ENCODE data around the gene RAPGEF4.
"Not testable (repeated sequence)": the region's sequence is repeated elsewhere in the genome, so short reads cannot be mapped to it uniquely, and the experiment has no call there.

RAPGEF4 gene

DNA sequence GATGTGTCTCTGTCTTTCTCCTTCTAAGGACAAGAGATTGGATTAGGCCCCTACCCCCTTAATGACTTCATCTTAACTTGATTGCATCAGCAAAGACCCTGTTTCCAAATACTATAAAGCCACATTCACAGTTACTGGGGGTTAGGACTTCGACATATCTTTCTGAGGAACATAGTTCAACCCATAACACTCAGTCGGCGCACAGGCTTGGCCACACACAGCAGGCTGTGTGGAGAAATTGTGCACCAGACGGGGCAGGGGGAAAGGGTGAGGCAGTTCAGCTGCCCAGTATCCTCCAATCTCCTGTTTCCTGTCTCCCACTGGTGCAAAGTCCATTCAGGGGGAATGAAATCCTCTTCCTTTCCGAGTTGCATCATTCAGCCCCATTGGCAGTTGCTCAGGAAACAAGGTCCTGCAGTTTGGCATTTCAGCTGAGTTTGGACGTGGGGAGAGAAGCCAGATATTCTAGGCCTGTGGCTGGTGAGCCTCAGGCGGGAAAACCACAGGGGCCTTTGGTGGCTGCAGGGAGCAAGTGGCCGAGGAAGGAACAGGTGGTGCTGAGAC lies 9.4 kb upstream of the RAPGEF4 start:
- no peak for DNase-seq (ENCODE audit: low read depth, low spot score)

DNA sequence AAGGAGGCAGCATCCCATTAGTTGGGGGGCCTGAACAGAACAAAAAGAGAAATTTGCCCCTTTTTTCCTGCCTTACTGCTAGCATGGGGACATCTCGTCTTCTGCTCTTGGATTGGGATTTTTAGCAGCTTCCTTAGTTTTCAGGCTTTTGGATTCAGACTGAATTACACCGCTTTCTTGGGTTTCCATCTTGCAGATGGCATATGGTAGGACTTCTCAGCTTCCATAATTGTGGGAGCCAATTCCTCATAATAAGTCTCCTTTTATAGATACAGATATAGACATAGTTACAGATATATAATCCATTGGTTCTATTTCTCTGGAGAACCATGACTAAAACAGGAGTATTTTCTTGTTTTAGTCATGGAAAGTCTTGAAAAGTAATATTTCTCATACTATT lies 5.2 kb upstream of the RAPGEF4 start:
- DNase-seq (ENCODE audit: low read depth, low spot score) = no peak

DNA sequence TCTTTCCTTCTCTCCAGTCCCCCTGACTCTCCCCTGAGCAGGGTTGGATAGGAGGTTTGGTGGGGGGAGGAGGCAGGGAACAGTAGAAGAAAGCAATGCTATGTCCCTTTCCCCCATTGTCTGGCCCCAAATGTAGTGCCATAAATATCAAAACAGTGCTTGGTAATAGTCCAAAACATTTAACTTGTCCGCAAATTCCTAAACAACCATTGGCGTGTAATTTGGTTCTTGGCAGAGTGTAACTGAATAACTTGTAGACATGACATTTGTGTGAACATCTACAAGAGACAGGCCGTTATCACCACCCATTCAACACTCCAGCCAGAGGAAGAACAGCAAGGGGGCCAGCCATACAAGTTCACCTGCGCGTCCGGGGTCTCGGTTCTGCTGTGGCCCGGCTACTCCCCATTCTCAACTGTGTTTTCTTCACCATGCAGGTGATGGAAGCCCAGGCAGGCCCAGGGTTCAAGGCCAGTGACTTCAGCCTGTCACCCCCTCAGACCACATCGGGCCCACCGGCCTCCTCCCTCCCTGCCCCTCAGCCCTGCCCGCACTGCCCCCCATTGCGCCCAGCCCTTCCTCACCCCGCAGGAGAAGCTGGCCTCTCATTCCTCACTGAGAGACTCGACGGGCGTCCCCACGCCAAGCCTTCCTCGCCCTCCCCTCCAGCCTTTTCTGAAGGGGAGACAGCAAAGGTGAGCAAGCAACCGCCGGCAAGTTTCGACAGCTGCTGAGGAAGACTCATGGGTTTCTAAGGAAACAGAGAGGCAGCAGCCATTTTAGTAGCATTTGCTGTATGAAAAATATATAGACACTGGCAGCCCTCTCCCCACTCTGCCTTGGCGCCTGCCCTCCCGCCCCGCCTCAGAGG lies 699 bp upstream of the RAPGEF4 start:
- DNase-seq (ENCODE audit: low read depth, low spot score) = no peak

DNA sequence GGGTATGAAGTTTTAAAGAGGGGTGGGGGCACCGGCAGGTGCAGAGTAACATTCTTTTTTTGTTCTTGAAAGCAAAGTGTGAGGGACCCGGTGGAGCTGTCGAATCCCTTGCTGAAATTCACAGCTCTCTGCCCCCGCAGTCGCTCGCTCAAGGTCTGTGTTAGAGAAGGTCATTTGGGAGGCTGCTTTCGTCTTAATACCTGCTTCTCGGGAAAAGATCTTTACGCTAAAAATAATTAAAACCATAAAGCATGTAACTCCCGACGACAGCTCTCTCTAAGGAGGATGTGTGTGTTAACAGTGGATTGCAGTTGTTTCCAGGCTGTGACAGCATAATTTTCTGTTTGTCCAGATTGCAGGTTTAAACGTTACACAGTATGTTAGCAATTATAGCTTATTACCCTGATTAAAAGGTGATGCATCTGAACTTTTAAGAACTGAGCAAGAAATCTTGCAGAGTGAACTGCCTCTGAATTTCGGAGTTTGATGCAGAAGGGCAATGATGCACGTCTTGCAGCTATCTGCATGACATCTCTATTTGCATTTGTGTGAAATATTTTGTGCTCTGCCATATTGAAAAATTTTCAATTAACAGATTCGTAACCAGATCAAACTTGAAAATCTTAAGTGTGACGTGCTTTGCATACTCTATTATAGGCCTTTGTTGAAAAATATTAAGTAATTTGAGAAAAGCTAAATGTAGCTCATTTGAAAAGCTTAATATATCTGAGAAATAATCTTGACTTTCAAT lies 954 bp downstream of the RAPGEF4 start:
- no peak for DNase-seq (ENCODE audit: low read depth, low spot score)

DNA sequence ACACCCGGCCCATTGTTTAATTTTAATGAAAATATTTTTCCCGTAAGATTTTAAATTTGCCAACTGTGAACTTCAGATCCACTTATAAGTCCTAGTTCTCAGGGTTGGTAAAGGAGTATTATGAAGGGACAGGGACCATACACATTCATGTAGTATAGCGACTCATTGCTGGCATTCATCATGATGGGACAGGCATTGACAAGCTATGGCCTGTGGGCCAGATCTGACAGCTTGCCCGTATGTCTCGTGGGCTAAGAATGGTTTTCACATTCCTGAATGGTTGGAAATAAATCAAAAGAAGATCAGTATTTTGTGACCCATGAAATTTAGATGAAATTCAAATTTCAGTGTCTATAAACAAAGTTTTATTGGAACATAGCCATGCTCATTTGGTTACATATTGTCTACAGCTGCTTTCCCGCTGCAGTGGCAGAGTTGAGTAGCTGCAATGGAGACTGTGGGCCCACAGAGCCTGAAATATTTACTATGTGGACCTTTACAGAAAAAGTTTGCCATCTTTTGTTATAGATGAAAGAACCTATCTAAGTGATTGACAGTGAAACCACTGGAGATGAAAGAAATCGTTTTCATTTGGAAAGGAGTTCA lies 4.1 kb downstream of the RAPGEF4 start:
- DNase-seq (ENCODE audit: low read depth, low spot score) = no peak

DNA sequence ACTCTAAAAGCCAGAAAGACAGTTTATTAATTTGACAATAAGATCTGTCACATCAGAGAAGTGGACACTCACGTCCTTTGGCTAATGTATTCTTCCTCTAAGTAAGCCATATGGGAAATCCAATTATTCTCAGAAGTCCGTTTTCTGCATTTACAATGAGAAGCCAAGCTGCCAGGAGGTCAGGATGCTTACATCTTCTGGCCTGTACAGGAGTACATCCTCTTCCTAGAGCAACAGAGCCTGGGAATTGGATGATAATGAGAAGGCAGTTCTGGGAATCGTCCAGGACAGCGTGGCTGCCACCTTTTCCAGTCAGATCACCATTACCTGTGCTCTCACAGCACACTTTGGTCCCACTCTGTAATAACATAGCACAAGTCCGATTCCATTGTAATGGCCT lies 5.2 kb downstream of the RAPGEF4 start:
- DNase-seq (ENCODE audit: low read depth, low spot score) = no peak

DNA sequence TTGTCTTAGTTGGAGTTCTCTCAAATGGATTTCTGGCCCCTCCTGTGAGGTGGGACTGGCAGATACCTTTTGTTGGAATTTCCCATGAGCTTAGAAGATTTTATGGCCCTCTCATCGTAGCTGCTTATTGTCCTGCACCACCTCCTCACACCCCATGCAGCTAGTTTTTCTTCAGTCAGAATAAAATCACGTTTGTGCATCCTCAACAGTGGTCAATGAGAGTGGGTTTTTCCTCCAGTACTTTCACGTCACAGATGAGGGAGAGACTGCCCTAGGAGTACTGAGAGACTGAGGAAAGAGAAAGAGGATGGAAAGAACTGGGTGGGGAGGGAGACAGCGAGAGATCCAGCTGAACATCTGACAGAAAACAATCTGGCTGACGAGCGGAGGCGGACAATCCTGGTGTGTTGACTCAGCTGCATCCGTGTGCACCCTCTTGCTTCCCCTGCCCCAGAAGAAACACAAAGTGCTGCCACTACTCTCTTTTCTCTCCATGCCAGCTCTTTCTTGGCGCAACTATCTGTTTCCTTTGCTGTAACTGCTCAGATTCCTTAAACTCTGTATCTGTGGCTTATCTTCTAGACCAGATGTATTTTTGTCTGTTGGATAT lies 7.4 kb downstream of the RAPGEF4 start:
- DNase-seq (ENCODE audit: low read depth, low spot score) = no peak

DNA sequence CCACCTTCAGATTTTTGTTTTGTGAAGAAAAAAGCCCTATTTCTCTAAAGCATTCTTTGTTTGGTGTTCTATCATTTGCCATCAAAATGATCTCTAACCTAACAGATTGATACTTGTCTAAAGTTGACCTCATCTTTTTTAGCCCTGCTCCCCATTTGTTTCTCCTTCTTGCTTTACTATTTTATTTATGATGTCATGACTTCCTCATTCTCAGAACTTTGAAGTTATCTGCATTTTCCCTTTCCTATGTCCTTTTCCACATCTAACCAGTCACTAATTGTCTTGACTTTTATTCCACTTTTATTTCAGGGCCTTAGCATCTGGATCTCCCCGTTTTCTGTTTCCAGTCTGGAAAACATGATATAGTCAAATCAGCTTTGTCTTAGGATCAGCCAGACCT lies 8.3 kb downstream of the RAPGEF4 start:
- no peak for DNase-seq (ENCODE audit: low read depth, low spot score)

DNA sequence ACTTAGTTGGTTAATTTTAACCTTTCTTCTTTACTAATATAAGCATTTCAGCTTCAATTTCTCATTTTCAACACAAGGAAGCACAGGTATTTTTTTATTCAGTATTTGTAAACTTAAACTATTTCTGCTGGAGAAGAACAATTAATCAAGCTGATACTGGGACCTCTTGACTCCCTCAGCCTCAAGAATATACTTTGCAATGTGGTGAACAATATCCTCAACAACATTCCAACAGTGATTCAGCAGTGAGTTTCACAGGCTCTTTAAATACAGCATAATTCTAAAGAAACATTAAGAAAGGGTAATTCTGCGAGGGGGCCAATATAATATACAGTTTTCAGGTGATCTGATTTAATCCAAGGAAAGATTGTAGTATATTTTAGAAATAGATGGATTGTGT lies 10.0 kb downstream of the RAPGEF4 start:
- DNase-seq (ENCODE audit: low read depth, low spot score) = no peak

DNA sequence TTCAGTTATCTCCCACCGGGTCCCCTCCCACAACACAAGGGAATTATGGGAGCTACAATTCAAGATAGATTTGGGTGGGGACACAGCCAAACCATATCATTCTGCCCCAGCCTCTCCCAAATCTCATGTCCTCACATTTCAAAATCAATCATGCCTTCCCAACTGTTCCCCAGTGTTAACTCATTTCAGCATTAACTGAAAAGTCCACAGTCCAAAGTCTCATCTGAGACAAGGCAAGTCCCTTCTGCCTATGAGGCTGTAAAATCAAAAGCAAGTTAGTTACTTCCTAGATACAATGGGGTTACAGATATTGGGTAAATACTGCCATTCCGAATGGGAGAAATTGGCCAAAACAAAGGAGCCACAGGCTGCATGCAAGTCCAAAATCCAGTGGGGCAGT lies 12.9 kb downstream of the RAPGEF4 start:
- DNase-seq (ENCODE audit: low read depth, low spot score) = not testable (repeated sequence)

DNA sequence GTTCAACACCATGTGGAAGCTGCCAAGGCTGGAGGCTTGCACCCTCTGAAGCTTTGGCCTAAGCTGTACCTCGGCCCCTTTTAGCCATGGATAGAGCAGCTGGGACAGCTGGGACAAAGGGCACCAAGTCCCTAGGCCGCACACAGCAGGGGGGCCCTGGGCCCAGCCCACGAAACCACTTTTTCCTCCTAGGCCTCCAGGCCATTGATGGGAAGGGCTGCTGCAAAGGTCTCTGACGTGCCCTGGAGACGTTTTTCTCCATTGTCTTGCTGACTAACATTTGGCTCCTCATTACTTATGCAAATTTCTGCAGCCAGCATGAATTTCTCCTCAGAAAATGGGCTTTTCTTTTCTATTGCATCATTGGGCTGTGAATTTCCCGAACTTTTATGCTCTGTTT lies 13.7 kb downstream of the RAPGEF4 start:
- no peak for DNase-seq (ENCODE audit: low read depth, low spot score)

DNA sequence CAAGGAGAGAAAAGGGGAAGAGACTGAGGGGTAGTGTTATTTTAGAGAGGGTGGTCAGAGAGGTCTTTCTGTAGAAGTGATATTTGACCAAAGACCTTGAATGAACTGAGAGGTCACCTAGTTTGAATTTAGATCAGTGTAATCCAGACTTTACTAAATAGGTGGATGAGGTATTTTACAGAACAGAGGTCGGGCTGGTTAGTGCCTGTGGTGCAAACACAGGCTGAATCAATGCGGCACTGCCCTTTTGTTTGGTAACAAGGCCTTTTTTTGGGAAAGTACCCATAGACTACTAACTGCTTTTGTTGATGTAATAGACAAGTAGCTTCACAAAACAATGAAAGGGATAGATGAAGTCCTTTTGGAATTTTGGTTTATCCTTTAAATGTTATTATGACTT lies 15.9 kb downstream of the RAPGEF4 start:
- DNase-seq (ENCODE audit: low read depth, low spot score) = no peak

DNA sequence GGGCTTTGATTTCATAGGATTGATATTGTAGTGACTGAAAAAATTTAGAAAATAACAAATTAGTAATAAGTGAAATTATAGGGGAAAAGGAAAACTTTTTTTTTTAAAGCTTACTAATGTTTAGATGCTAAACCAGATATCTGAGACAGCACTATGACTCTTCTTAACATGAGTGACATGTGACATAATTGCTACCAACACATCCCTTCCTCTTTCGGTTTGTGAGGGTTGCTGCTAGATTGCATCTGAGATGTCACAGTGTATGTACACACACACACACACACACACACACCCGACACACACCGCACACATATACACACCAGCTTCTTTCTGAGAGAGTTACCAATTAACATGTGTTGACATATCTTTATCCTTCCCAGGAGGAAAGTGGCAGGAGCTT lies 18.0 kb downstream of the RAPGEF4 start:
- no peak for DNase-seq (ENCODE audit: low read depth, low spot score)

DNA sequence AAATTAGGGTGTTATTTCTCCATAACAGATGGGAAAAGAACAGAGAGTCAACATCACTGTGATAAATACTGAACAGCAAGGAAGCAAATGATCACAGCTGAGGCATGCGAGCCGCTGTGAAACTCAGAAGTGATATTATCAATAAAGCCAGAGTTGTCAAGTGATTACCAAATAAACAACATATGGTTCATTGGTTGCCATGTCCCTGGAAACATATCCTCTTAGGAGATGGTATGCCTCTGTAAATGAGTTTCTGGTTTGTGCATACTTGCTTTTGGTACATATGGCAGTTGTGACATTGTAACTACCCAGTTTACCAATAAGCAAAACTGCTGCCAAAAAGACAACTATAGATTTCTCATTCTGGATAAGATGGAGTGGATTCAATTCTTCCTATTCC lies 23.8 kb downstream of the RAPGEF4 start:
- DNase-seq (ENCODE audit: low read depth, low spot score) = no peak

DNA sequence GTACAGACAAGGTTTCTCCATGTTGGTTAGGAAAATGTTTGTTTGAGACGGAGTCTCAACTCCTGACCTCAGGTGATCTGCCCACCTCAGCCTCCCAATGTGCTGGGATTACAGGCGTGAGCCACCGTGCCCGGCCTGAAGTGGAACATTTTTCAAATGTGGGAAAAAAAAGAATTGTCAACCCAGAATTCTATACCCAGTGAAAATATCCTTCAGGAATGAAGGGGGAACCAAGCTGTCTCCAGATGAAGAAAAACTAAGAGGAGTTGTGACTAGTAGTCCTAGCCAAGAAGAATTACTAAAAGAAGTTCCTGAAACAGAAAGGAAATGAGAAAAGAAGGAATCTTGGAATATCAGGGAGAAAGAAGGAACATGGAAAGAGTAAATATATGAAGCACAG lies 25.7 kb downstream of the RAPGEF4 start:
- no peak for DNase-seq (ENCODE audit: low read depth, low spot score)

DNA sequence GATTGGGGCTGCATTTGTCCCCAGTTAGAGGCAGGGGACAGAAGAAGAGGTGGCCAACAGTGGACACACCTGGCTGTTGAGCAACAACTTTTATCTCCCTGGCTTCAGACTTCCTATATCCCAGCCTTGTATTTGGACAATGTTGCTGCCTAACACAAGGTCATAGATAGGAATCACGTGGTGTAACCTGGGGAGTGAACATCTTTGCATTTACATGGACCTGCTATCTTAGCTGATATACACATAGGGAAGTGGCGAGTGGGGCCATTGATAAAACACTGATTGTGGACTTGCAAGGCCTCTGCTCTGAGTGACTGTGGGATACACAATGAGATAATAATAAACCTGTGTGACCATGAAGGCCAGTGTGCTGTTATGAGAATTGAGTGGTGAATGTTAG lies 26.9 kb downstream of the RAPGEF4 start:
- DNase-seq (ENCODE audit: low read depth, low spot score) = no peak

DNA sequence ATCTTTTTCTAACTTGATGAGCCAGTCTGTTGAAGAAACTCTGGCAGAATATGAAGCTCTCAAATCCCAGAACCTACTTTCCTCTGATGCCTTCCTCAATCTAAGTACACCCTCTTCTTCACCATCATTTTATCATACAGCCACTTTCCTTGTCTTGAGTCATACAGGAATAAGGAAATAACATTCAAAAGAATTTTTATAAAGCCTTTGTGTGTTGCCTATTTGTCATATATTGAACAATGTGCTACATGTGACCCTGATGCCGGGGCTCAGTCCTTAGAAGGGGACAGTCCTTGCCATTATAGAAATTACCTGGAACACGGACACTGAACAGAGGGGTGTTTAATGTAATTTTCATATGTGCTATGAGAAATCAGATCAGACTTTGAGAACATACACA lies 27.4 kb downstream of the RAPGEF4 start:
- no peak for DNase-seq (ENCODE audit: low read depth, low spot score)

DNA sequence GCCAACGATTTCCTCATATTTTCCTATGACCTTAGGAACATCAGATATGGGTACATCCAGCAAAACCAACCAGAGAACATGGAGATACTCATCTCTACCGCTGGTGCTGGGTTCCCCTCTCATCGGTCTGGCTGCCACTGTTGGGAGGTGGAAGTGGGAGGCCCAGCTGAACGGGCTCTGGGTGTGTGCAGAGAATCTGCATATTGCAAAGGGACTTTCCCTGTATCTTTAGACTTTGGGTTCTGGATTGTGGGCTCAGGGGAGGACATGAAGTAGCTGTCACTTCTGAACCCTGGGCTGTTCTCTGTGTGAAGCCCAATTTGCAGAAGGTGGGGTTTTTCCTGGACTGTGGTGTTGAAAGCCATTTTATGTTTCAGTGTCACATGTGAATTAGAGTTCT lies 30.0 kb downstream of the RAPGEF4 start:
- DNase-seq (ENCODE audit: low read depth, low spot score) = no peak

DNA sequence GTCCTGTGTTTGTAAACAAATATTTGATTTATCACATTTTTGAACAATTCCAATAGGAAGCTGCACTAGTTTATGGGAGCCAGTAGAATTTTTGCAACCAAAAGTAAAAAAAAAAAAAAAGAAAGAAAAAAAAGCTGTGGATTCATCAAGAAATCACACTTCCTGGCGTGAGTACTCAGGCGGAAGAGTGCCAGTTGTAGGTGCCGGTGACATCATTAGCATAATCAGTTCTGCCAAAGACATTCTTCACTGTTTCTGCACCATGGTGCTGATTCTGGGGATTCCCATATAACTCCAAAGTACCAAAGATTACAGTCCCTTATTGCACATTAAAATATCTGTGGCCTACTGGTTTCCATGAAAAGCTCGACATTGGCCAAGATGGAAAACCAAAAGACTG lies 32.8 kb downstream of the RAPGEF4 start:
- no peak for DNase-seq (ENCODE audit: low read depth, low spot score)

DNA sequence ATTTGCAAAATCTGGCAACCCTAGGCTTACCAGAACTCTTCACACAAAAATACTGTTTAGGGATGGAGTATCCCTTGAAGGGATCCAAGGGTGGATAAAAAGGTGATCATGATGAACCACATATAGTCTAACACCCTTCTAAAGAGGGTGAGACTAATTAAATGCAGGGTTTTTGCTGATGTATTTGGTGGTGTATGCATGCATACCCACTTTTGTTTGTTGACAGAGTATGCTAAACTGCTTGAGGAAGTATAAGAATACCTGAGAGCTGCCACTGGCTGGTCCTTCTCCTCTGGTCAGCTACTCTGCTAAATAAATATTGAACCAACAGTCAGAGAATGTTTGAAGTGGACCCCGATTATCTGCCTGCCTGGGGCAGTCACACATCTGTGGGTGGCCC lies 34.2 kb downstream of the RAPGEF4 start:
- no peak for DNase-seq (ENCODE audit: low read depth, low spot score)

DNA sequence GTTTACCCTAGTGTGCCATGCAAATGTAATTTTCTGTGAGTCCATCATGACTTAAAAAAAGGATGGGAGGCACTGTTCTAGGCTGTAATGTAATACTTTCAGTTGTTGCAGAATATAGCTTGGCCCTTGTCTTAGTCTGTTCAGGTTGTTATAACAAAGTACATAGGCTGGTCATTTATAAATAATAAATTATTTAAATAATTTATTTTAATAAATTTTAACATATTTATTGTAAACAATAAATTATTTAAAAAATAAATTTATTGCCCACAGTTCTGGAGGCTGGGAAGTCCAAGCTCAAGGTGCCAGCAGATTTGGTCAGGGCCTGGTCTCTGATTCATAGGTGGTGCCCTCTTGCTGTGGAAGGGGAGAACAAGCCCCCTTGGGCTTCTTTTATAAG lies 35.2 kb downstream of the RAPGEF4 start:
- DNase-seq (ENCODE audit: low read depth, low spot score) = no peak

DNA sequence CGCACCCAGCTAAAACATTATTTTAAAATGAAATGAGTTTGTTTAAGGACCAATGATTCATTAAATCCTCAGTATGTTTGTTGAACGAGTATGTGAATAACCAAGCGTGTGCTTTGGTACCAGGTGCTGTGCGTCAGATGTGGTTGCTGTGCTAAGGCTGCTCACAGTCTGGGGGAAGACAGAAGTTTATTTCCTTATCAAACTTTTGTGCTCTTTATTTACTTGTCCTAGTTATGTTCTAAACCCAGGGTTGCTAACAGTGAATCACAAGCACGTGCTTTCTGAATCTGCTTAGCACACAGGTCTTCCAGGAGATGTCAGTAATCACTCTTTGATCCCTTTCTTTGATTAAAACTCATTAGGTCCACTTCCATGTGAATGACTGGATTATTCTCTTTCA lies 37.0 kb downstream of the RAPGEF4 start:
- DNase-seq (ENCODE audit: low read depth, low spot score) = no peak
